GM12878 (cell line): ENCODE results near the gene CA9. TPM values are rescaled to one million over a fixed set of nuclear protein-coding genes. Genes with fewer than 3 reads are reported as not detected.

Experiments
- ATAC-seq: fragments of 200-7000 bp; cut with Tn5 transposase; 3 replicates; pipeline ENCODE4 v1.9.1; 2020; ENCODE audit warnings: mild to moderate bottlenecking, moderate library complexity
- BruUV-seq: library from RNA; stranded (reverse); fragments of 400-500 nt; replicated peaks from 2 replicates; lab custom pipeline; 2021; lab: Mats Ljungman, UMichigan
- CTCF ChIA-PET: fragments of 300-600 bp; sonication (Branson Sonifier 250); formaldehyde crosslinking; extraction: SDS; loops from one replicate; lab custom pipeline; 2021; ENCODE audit warnings: inconsistent platforms; lab: Yijun Ruan, JAX
- POLR2A ChIA-PET: fragments of 350-600 bp; formaldehyde crosslinking; extraction: SDS; loops from one replicate; lab custom pipeline; 2021; ENCODE audit warnings: inconsistent platforms; lab: Charles Lee
- RAD21 ChIA-PET: fragments of 300-600 bp; sonication (Branson Sonifier 250); formaldehyde crosslinking; loops from one replicate; lab custom pipeline; 2023; ENCODE audit warnings: antibody characterized with exemption; ENCODE audit not compliant: unreplicated experiment; lab: Charles Lee
- SMC1A ChIA-PET: fragments of 300-600 bp; sonication (Branson Sonifier 250); formaldehyde crosslinking; loops from one replicate; lab custom pipeline; 2023; ENCODE audit not compliant: unreplicated experiment, uncharacterized antibody; lab: Charles Lee
- DNase-seq: peaks from one replicate; pipeline ENCODE4 v3.0.0-alpha.2; 2011; ENCODE audit warnings: low read depth, low spot score
- FAIRE-seq: peaks from 3 replicates; lab custom pipeline; 2011; peaks lifted over from hg19 to GRCh38; lab: Jason Lieb, UNC
- H2AFZ ChIP-seq: 2 replicates; pipeline ENCODE4 v1.6.0; 2011; ENCODE audit warnings: low read depth, low read length, control low read depth; ENCODE audit not compliant: control insufficient read depth
- H3K27ac ChIP-seq: 2 replicates; pipeline ENCODE4 v1.5.1; 2011; ENCODE audit warnings: control low read depth; ENCODE audit not compliant: control insufficient read depth, insufficient read depth
- H3K27me3 ChIP-seq, 2 experiments: replicated peaks in 1 of 2; 2 replicates each; pipeline versions ENCODE4 v1.6.0 to v1.6.1; 2011; ENCODE audit warnings: low read length in 1 of 2; ENCODE audit not compliant: control insufficient read depth in 2 of 2, insufficient read depth in 2 of 2
- H3K36me3 ChIP-seq, 2 experiments: 2 replicates each; pipeline ENCODE4 v1.5.1; 2011; ENCODE audit warnings: low read length in 1 of 2; ENCODE audit not compliant: control insufficient read depth in 2 of 2, insufficient read depth in 2 of 2
- H3K4me1 ChIP-seq: 2 replicates; pipeline ENCODE4 v1.6.1; 2011; ENCODE audit warnings: mild to moderate bottlenecking, low read length, moderate library complexity, mixed read lengths; ENCODE audit not compliant: control insufficient read depth, insufficient read depth
- H3K4me2 ChIP-seq: 2 replicates; pipeline ENCODE4 v1.6.0; 2011; ENCODE audit warnings: control low read depth; ENCODE audit not compliant: control insufficient read depth, insufficient read depth
- H3K4me3 ChIP-seq: fragments of 200-600 bp; sonication (generic); 2 replicates; pipeline ENCODE4 v1.5.1; 2016
- H3K79me2 ChIP-seq: 2 replicates; pipeline ENCODE4 v1.6.0; 2011; ENCODE audit warnings: low read length; ENCODE audit not compliant: control insufficient read depth, insufficient read depth
- H3K9ac ChIP-seq: 2 replicates; pipeline ENCODE4 v1.8.0; 2011; ENCODE audit warnings: low read length, control low read depth, mixed read lengths; ENCODE audit not compliant: control insufficient read depth, insufficient read depth
- H3K9me3 ChIP-seq: replicated peaks from 3 replicates; pipeline ENCODE4 v1.5.1; 2011; ENCODE audit warnings: mild to moderate bottlenecking, low read length; ENCODE audit not compliant: control insufficient read depth, insufficient read depth
- H4K20me1 ChIP-seq: 2 replicates; pipeline ENCODE4 v1.6.0; 2011; ENCODE audit not compliant: control insufficient read depth, insufficient read depth
- KLF5 ChIP-seq: fragments of 450-650 bp; IDR thresholded peaks from 2 replicates; pipeline ENCODE4 v1.6.1; 2014; ENCODE audit warnings: mild to moderate bottlenecking; ENCODE audit not compliant: partially characterized antibody
- SMC3 ChIP-seq: IDR thresholded peaks from 2 replicates; pipeline ENCODE4 v1.6.1; 2011; ENCODE audit warnings: low read length, improper control_type of control experiment, borderline replicate concordance
- SPI1 ChIP-seq: IDR thresholded peaks from 2 replicates; pipeline ENCODE4 v1.6.1; 2011; ENCODE audit warnings: low read depth, mild to moderate bottlenecking, low read length, moderate library complexity, borderline replicate concordance; ENCODE audit not compliant: insufficient read depth
- SRF ChIP-seq, 2 experiments: IDR thresholded peaks; 2 replicates each; pipeline ENCODE4 v1.6.1; 2011; ENCODE audit warnings: low read depth in 2 of 2, low read length in 2 of 2, mild to moderate bottlenecking in 1 of 2, moderate library complexity in 1 of 2
- ZSCAN29 ChIP-seq: fragments of 450-650 bp; IDR thresholded peaks from 2 replicates; pipeline ENCODE4 v1.6.1; 2017; ENCODE audit warnings: mild to moderate bottlenecking, moderate library complexity
- ZZZ3 ChIP-seq: IDR thresholded peaks from 2 replicates; pipeline ENCODE4 v1.6.1; 2011; ENCODE audit warnings: low read depth; ENCODE audit not compliant: control insufficient read depth, insufficient read length
- WGBS: methylation state at CpG from one replicate; pipeline ENCODE4 v1.1.6; 2016; ENCODE audit warnings: low lambda C conversion rate; ENCODE audit not compliant: insufficient replicate concordance, insufficient coverage; ENCODE audit errors: missing lambda C conversion rate; 5-methylcytosine and 5-hydroxymethylcytosine counted together
- in situ Hi-C: fragments of 300-500 bp; cut with MboI; formaldehyde crosslinking; loops from 9 replicates; pipeline ENCODE4 v1.14.3; 2018; ENCODE audit warnings: mixed read lengths
- intact Hi-C: fragments of 100-400 bp; cut with micrococcal nuclease; formaldehyde crosslinking; loops from one replicate; pipeline ENCODE4 v1.14.2; 2022; ENCODE audit not compliant: unreplicated experiment
- polyA plus RNA-seq, 11 experiments: library from polyadenylated mRNA; depleted of rRNA in 4 of 11; unstranded in 6 of 11; stranded (reverse) in 5 of 11; fragments of >200 nt; fragmentation: Nextera tagmentation in 4 of 11; fragmentation: Illumina TruSeq in 1 of 11; extraction: Ambion mirVana in 4 of 11; extraction: Trizol in 1 of 11; gene quantifications; 1 replicate in 1 of 11; 2 replicates in 10 of 11; pipeline versions ENCODE4 v1.2.1 to v1.2.3, GENCODE V29; 2011 to 2016; ENCODE audit warnings: inconsistent platforms in 2 of 11, missing spikeins in 2 of 11, low read depth in 1 of 11
- total RNA-seq, 4 experiments: library from RNA; depleted of rRNA in 3 of 4; stranded (reverse); fragments of >200 nt in 3 of 4; fragmentation: Illumina TruSeq in 1 of 4; extraction: Trizol in 1 of 4; gene quantifications; 2 replicates each; pipeline versions ENCODE4 v1.2.1 to v1.2.3, GENCODE V29; 2013 to 2021
- TF ChIP-seq, protein P1 (sequence below): IDR thresholded peaks from 2 replicates; pipeline ENCODE4 v1.6.1; 2011; ENCODE audit warnings: borderline replicate concordance, low read depth, mild to moderate bottlenecking, moderate library complexity, mixed read lengths, low read length; ENCODE audit not compliant: insufficient read depth; ENCODE audit errors: extremely low read length
- TF ChIP-seq, protein P2 (sequence below): IDR thresholded peaks from 2 replicates; pipeline ENCODE4 v1.6.1; 2011; ENCODE audit warnings: low read depth, low read length, improper control_type of control experiment, borderline replicate concordance
- TF ChIP-seq, protein P3 (sequence below): IDR thresholded peaks from 2 replicates; pipeline ENCODE4 v1.6.1; 2011; ENCODE audit warnings: borderline replicate concordance, low read depth, mild to moderate bottlenecking, moderate library complexity, low read length; ENCODE audit not compliant: insufficient read depth, poor library complexity, severe bottlenecking

Gene CA9
- total and polyA plus RNA-seq, 10 of the 15 experiments (the other 5 are each of a cell fraction or from before 2014, with no cell fraction given), result 0.53 to 6.6 (median 1.2) TPM

DNA sequence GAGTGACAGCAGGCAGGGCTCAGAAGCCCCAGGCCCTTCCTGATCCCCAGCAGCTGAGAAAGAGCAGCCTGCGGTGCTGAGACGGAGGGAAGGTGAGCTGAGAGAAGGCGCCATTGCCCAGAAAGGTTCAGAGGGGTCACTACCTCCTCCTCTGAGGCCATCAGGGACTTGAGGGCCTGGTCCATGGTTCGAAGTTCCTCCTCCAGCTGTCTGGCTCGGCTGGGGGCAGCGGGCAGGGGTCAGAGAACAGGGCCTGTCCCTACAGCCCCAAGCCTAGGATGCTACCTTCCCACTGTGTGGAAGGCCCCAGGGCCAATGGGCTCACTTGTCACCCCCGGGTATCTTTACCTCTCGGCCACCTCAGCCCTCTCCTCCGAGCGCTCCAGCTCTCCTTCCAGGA lies 11.2 kb downstream of the CA9 start:
- TF ChIP-seq, protein P1, sequence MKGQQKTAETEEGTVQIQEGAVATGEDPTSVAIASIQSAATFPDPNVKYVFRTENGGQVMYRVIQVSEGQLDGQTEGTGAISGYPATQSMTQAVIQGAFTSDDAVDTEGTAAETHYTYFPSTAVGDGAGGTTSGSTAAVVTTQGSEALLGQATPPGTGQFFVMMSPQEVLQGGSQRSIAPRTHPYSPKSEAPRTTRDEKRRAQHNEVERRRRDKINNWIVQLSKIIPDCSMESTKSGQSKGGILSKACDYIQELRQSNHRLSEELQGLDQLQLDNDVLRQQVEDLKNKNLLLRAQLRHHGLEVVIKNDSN, result no peak
- TF ChIP-seq ZZZ3 (no peak), SMC3 (no peak), SPI1 (no peak), ZSCAN29 (no peak), SRF (IDR thresholded peaks at IDR 0.05; ENCODE audit: low read depth in 2 of 2, low read length in 2 of 2) (no peak), KLF5 (no peak)
- TF ChIP-seq, protein P2, sequence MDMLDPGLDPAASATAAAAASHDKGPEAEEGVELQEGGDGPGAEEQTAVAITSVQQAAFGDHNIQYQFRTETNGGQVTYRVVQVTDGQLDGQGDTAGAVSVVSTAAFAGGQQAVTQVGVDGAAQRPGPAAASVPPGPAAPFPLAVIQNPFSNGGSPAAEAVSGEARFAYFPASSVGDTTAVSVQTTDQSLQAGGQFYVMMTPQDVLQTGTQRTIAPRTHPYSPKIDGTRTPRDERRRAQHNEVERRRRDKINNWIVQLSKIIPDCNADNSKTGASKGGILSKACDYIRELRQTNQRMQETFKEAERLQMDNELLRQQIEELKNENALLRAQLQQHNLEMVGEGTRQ, result no peak
- TF ChIP-seq, protein P3, sequence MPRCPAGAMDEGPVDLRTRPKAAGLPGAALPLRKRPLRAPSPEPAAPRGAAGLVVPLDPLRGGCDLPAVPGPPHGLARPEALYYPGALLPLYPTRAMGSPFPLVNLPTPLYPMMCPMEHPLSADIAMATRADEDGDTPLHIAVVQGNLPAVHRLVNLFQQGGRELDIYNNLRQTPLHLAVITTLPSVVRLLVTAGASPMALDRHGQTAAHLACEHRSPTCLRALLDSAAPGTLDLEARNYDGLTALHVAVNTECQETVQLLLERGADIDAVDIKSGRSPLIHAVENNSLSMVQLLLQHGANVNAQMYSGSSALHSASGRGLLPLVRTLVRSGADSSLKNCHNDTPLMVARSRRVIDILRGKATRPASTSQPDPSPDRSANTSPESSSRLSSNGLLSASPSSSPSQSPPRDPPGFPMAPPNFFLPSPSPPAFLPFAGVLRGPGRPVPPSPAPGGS, result no peak
- TF ChIP-seq, all 136 proteins: peak for 0
- H3K79me2 ChIP-seq, result no peaks in the 10 kb centered on the region; the same call in 1 of the 2 replicates
- no peak overlapping the region for H2AFZ ChIP-seq
- ChIA-PET SMC1A (interaction anchor here (1.1 to 1.2 kb wide), 2 partner anchors 9 to 24 kb away, joined by 3 to 5 read pairs; no protein-coding TSS in a partner anchor), POLR2A (interaction anchor here (0.6 to 2.7 kb wide), 2 partner anchors 12 to 135 kb away, joined by 3 to 8 read pairs; no protein-coding TSS in a partner anchor), CTCF (interaction anchor here (1.2 to 5.0 kb wide), 2 partner anchors 11 to 42 kb away, joined by 3 to 39 read pairs; no protein-coding TSS in a partner anchor), RAD21 (no interaction called here)
- no peaks in the 10 kb centered on the region for H3K9me3 ChIP-seq
- H3K4me1 ChIP-seq, result peaks cover 8% of the 10 kb centered on the region
- no peak overlapping the region for H3K4me3 ChIP-seq
- in situ Hi-C loops, result no loop called here
- 69% methylated on average over 10 of the region's 10 CpGs for WGBS
- DNase-seq (no peak), ATAC-seq (no peak), FAIRE-seq (no peak)
- BruUV-seq, result no TSS peak
- H3K36me3 ChIP-seq, result no peaks in the 10 kb centered on the region
- intact Hi-C loops, result no loop called here
- no peaks in the 10 kb centered on the region; a peak in 1 of 4 replicates for H3K27me3 ChIP-seq
- no peak overlapping the region for H3K9ac ChIP-seq
- no peak overlapping the region for H3K4me2 ChIP-seq
- H4K20me1 ChIP-seq, result no peaks in the 10 kb centered on the region
- no peak overlapping the region for H3K27ac ChIP-seq
